ENCODE data around the gene NCMAP.

NCMAP gene

GRCh38 chr1:24575905-24576587 is 20.2 kb downstream of the NCMAP start:
- DNase-seq = no peak

- no peak for DNase-seq
Measured at GRCh38 chr1:24578846-24579245, 23.0 kb downstream of the NCMAP start.

GRCh38 chr1:24580756-24581155 is 24.9 kb downstream of the NCMAP start:
- no peak for DNase-seq

- no peak for DNase-seq
Measured at GRCh38 chr1:24584171-24584647, 28.3 kb downstream of the NCMAP start.

DNA sequence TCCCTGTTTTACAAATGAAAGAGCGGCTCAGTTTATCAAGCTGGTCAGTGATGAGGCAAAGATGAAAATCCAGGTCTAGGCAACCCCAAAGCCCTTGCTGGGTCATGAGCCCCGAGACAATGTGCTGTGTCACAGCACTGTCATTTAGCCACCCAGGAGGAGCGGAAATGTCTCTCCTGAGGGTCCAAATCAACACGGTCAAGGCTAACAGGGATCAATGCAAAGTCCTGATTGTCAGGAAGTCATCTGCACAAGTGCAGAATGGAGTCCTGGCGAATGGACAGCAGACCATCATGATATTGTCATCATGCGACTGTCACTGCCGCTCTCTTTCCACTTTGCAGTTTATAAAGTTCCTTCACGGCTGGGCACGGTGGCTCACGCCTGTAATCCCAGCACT is 30.2 kb downstream of the NCMAP start:
- no peak for DNase-seq

DNA sequence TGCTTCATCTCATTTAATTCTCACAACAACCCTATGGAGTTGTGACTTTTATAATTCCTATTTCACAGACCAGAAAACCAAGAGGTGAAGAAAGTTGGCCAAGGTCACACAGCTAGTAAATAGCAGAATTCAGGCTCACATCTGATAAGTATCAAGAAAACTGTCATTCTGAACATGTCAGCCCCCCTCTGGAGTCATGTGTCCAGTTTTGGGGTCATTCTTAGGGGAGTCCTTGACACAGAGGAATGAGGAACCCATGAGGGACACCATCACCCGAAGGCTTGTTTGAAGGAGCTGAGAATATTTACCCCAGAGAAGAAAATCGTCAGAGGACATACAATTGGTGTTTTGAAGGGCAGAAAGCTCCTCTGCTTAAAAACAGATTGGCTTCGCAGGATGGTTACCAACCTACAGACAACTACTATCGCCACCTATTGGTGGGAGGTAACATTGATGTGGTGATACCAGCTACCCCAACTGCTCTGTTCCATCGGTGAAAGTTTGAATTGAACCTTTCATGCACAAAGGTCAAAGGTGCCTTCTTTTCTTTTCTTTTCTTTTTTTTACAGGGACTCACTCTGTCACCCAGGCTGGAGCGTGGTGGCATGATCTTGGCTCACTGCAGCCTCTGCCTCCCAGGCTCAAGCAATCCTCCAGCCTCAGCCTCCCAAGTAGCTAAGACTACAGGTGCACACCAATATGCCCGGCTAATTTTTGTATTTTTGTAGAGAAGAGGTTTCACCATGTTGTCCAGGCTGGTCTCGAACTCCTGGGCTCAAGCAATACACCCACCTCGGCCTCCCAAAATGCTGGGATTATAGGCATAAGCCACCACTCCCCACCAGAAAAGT is 31.3 kb downstream of the NCMAP start:
- DNase-seq = peak; percentile 50

DNA sequence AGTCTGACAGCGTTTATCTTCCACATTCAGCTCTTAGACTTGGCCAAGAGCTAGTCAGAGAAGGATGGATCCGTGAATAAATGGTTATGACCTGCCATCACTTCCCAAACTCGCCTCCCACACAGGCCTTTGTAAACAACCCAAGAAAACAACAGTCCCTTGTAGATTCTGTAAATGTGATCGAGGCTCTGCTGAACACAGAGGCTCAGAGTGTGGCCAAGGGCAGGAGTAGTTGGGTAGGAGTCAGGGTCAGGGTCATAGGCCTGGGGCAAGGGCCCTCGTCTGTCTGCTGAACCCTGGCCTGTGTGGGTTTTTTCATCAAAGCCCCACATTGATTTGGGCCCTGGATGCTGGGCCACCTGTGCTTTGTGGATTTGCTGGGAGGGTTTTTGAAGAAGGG is 32.7 kb downstream of the NCMAP start:
- DNase-seq = no peak

DNA sequence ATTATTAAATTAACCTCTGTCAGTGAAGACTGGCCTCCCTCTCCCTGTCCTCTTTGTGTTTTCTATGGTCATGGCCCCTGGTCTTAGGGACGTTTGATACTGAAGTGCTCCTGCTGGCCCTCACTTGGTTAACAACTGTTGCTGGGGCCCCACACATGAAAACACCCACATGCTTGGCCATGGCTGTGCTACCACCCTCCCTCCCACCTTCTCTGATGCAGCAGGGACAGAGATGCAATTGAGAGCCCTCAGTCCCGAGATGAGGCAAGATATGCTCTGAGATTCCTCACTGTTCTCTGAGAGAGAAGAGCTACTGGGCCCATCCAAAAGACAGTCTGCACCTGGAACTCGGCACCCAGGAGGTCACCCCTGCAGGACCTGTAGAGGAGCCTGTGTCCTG is 33.3 kb downstream of the NCMAP start:
- DNase-seq = no peak

- DNase-seq = no peak
Measured at GRCh38 chr1:24591781-24592180, 35.9 kb downstream of the NCMAP start.

GRCh38 chr1:24594328-24594598 is 38.4 kb downstream of the NCMAP start:
- DNase-seq = no peak

- DNase-seq = no peak
Measured at GRCh38 chr1:24596401-24596880, 40.6 kb downstream of the NCMAP start.

DNA sequence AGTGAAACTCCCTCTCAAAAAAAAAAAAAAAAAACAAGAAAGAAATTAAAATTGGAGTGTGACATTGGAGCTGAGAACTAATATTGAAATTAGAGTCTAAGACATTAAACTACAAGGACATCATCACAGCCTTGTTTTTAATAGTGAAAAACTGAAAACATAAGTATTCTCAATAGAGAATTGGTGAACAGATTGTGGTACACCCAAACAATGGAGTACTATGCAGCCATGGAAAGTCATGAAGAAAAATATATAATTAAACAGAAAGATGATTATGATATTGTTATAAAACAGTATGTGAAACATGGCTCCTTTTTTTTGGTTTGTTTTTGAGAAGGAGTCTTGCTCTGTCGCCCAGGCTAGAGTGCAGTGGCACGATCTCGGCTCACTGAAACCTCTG is 43.4 kb downstream of the NCMAP start:
- no peak for DNase-seq

GRCh38 chr1:24600551-24600950 is 44.7 kb downstream of the NCMAP start:
- no peak for DNase-seq

- DNase-seq = no peak
Measured at GRCh38 chr1:24605534-24606295, 49.8 kb downstream of the NCMAP start.

DNA sequence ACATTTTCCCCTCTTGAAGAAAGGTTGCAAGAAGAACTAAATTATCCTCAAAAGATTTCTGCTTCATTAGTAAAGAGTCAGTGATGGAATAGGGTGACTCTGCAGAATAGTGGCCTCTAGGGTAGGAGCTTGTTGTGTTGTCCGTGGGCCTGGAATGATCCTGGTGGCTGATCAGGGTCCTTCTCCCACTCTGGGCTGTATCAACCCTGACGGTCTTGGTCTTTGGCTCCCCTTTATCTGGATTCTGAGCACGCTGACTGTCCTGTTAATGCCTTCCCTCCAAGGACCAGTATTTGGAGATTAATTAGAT is 50.4 kb downstream of the NCMAP start:
- no peak for DNase-seq

GRCh38 chr1:24606621-24607020 is 50.7 kb downstream of the NCMAP start:
- DNase-seq = no peak

GRCh38 chr1:24609949-24610517 is 54.1 kb downstream of the NCMAP start:
- DNase-seq = no peak

GRCh38 chr1:24619376-24619775 is 63.5 kb downstream of the NCMAP start:
- no peak for DNase-seq

- DNase-seq = no peak
Measured at GRCh38 chr1:24620678-24621077, 64.8 kb downstream of the NCMAP start.

- peak; percentile 32 for DNase-seq
Measured at GRCh38 chr1:24621121-24621520, 65.2 kb downstream of the NCMAP start.

DNA sequence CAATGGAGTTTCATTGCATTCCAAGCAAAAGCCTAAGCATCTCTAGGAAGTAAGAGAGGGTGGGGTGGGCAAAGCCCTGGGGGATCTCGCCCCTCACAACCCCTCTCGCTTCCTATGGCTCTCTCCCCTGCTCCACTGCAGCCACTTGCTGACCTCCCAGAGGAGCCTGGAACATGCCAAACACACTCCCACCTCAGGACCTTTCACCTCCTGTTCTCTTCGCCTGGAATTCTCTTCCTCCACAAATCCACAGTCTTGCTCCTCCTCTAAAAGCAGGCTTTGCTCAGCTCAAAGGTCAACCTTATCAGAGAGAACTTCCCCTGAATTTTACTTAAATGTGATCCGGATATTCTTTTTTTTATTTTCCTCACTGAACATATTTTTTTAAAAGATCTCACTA is 66.3 kb downstream of the NCMAP start:
- DNase-seq = no peak

DNA sequence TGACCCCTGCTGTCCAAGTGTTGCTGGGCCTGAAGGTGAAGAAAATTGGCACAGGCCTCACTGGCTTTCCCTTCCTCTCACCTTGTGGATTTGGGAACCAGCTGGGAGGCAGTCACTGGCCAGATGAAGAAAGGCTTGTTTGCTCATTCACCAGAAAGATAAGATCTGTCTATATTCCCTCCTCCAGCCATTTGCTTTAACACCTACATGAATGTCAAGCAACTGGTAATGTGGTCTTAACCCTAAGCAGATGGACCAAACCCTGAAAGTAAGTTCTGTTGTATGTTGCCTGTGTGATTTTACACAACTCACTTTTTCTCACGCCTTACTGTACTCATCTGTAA is 76.9 kb downstream of the NCMAP start:
- DNase-seq = no peak

- peak; percentile 77 for DNase-seq
Measured at GRCh38 chr1:24635195-24635843, 79.4 kb downstream of the NCMAP start.
